Urinary bladder (tissue), 4 donors: ENCODE results near the gene TFAP2C. TPM values are rescaled to one million over a fixed set of nuclear protein-coding genes. Genes with fewer than 3 reads are reported as not detected.
A peak's percentile ranks its signal among the peaks of the same experiment; 100 is the strongest.
"Not testable (repeated sequence)": the region's sequence is repeated elsewhere in the genome, so short reads cannot be mapped to it uniquely, and the experiment has no call there.

ENCODE experiments used
- DNase-seq: peaks from one replicate; pipeline ENCODE4 v3.0.0-alpha.2; 2015; ENCODE audit errors: extremely low spot score
- H3K27ac ChIP-seq: one replicate; pipeline ENCODE4 v1.5.1; 2013; ENCODE audit warnings: low read depth, mild to moderate bottlenecking, moderate library complexity
- H3K36me3 ChIP-seq: one replicate; pipeline ENCODE4 v1.6.1; 2013; ENCODE audit warnings: mild to moderate bottlenecking, moderate library complexity; ENCODE audit not compliant: insufficient read depth
- H3K4me1 ChIP-seq: one replicate; pipeline ENCODE4 v1.6.1; 2013; ENCODE audit warnings: mild to moderate bottlenecking, moderate library complexity; ENCODE audit not compliant: insufficient read depth
- H3K4me3 ChIP-seq: one replicate; pipeline ENCODE4 v1.5.1; 2013; ENCODE audit warnings: low read depth, low read length
- WGBS: extraction: QIAGEN DNeasy Blood & Tissue Kit; methylation state at CpG from one replicate; pipeline ENCODE4 v1.1.7; 2013; 5-methylcytosine and 5-hydroxymethylcytosine counted together
- polyA plus RNA-seq: library from polyadenylated mRNA; stranded (reverse); fragments of 200-250 nt; gene quantifications from one replicate; pipeline ENCODE4 v1.2.3, GENCODE V29; 2013
- total RNA-seq: library from RNA; depleted of rRNA; stranded (reverse); fragments of >200 nt; gene quantifications from one replicate; pipeline ENCODE4 v1.2.3, GENCODE V29; 2014
- donor health status: healthy with polysubstance abuse.
- donor health status: healthy.

Gene TFAP2C
- total and polyA plus RNA-seq, 2 donors, result 1.2 to 1.8 TPM

DNA sequence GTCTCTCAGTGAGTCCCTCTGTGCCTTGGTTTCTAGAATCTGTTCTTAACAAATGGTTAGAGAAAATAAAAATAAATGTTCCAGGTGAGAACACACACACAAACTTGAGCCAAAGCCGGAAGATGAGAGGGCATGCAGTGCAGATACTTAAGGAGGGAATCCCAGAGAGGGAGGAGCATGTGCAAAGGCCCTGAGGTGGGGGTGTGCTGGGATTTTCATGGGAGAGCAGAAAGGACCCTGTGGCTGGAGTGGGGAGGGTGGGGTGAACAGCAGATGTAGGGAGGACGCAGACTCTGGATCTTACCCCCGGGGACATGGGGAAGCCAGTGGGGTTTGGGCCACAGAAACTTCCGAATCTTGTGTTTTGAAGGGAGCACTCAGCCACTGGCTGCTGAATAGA lies 17.5 kb downstream of the TFAP2C start:
- DNase-seq, result no peak
- WGBS, result 93% methylated on average over 4 of the region's 4 CpGs
- Histone ChIP-seq H3K4me3 (no peak overlapping the region), H3K36me3 (no peaks in the 10 kb centered on the region), H3K27ac (no peak overlapping the region), H3K4me1 (no peaks in the 10 kb centered on the region)

DNA sequence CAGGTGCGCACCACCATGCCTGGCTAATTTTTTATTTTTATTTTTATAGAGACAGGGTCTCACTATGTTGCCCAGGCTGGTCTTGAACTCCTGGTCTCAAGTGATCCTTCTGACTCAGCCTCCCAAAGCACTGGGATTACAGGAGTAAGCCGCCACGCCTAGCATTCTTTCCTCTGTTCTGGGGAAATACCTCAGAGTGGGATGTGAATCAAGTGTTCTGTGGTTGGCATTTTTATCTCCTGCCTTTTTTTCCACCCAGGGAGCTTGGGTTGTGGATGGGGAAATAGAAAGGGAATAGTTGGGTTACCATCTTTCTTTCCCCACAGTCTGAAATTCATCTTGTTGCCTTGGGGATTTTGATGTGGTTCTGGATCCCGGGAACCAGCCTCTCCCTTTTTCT lies 24.1 kb downstream of the TFAP2C start:
- 92% methylated on average over 4 of the region's 4 CpGs for WGBS
- no peak overlapping the region for H3K4me3 ChIP-seq
- H3K27ac ChIP-seq, result no peak overlapping the region
- H3K4me1 ChIP-seq, result no peaks in the 10 kb centered on the region
- no peak for DNase-seq
- no peaks in the 10 kb centered on the region for H3K36me3 ChIP-seq

DNA sequence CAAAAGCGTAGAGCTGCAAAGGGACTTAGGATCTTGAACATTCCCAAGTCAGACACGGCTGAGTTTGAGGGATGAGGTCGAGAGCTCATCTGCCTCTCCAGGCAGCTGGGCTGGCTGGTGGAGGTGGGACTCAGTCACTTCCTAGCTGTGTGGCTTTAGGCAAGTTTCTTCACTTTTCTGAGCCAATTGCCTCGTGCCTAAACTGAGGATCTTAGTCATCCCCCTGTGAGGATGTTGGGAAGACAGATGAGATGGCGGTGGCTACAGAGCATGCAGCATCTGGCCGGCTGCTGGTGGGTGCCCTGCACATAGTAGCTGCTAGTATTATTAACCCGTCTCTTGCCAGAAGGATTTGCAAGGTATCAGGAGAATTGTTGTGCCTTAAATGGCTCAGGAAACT lies 27.5 kb downstream of the TFAP2C start:
- Histone ChIP-seq H3K4me3 (no peak overlapping the region), H3K4me1 (no peaks in the 10 kb centered on the region), H3K36me3 (no peaks in the 10 kb centered on the region), H3K27ac (no peak overlapping the region)
- DNase-seq, result no peak
- WGBS, result 51% methylated on average over 7 of the region's 7 CpGs

DNA sequence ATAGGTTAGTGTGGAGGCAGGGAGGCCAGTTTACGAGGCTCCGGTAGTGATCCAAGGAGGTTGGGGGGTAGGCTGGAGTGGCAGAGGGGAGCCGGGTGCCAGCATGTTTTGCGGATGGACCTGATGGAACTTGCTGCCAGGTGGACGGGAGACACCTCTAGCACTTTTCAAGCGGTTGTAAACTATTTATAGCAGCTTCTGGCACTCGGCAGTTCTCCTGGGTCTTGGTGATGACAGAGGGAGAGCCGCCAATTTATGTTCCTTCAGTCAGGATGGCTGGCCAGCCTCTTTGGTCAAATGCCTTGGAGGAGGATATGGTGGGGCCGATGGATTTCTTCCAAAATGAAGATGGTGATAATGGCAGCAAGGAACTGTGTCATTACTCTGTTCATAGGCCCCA lies 28.8 kb downstream of the TFAP2C start:
- H3K4me3 ChIP-seq, result no peak overlapping the region
- no peak overlapping the region for H3K27ac ChIP-seq
- no peaks in the 10 kb centered on the region for H3K36me3 ChIP-seq
- H3K4me1 ChIP-seq, result no peaks in the 10 kb centered on the region
- 53% methylated on average over 9 of the region's 9 CpGs for WGBS
- no peak for DNase-seq

DNA sequence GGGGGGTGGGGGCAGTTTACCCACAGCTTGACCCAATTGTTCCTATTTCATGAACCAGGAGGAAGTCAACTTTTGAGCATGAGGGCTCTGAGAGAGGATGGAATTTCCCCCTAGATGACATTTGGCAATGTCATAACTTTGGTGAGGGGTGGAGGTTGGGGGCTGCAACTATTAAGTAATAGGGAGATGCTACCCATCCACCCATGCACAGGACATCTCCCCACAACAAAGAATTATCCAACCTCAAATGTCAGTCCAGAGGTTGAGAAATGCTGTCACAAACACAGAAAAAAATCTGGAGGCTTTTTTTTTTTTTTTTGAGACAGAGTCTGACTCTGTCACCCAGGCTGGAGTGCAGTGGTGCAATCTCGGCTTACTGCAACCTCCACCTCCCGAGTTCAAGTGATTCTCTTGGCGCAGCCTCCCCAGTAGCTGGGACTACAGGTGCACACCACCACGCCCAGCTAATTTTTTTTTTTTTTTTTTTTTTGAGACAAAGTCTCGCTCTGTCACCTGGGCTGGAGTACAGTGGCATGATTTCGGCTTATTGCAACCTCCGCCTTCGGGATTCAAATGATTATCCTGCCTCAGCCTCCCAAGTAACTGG lies 29.3 kb downstream of the TFAP2C start:
- WGBS, result 97% methylated on average over 8 of the region's 8 CpGs
- DNase-seq, H3K4me3 ChIP-seq, H3K4me1 ChIP-seq, H3K27ac ChIP-seq, H3K36me3 ChIP-seq: not testable (repeated sequence)

DNA sequence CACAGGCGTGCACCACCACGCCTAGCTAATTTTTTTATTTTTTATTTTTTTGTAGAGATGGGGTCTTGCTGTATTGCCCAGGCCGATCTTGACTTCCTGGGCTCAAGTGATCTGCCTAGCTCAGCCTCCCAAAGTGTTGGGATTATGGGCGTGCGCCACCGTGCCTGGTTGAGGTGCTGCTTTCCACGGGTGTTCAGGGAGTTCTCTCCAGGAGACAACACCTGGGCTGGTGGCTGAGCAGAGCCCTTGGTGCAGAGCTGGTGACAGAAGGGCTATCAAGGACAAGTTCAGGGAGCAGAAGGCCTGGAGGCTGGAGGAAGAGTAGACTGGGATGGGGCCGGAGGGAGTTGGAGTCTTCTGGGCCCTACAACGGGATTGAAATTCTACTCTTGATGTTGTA lies 34.6 kb downstream of the TFAP2C start:
- no peak overlapping the region for H3K4me3 ChIP-seq
- DNase-seq, result no peak
- H3K27ac ChIP-seq, result no peak overlapping the region
- H3K4me1 ChIP-seq, result no peaks in the 10 kb centered on the region
- 93% methylated on average over 9 of the region's 9 CpGs for WGBS
- no peaks in the 10 kb centered on the region for H3K36me3 ChIP-seq

DNA sequence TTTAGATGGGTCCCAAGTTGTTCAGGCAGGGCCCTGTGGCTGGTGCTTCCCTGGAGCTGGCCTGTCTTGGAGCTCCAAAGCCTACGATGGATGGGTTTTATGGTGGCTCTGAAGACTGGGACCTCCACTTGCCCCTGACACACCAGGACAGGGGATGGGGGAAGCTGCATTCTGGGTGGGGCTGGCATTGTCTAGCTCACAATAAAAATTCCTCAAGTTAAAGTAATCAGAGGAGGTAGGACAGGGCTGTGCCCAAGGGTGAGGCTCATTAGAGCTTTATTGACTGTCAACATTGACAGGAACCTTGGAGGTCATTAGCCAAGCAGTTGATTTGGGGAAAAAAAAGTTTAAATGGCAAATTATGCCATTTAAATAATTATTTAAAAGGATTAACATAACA lies 35.7 kb downstream of the TFAP2C start:
- no peak for DNase-seq
- H3K4me3 ChIP-seq, result no peak overlapping the region
- no peaks in the 10 kb centered on the region for H3K4me1 ChIP-seq
- 78% methylated on average over 1 of the region's 1 CpG for WGBS
- no peaks in the 10 kb centered on the region for H3K36me3 ChIP-seq
- H3K27ac ChIP-seq, result no peak overlapping the region

DNA sequence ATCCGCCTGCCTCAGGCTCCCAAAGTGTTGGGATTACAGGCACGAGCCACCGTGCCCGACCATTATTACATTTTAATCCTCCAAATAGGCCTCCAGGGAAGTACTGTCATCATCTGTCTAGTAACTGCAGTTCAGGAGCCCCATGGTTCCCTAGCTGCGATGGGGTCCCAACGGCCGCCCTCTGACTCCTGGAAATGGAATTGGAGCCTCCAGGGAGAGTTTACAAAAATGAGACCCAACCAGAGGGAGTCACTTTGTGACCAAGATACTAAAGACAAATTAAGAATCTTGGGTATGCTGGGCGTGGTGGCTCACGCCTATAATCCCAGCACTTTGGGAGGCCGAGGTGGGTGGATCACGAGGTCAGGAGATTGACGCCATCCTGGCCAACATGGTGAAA lies 36.7 kb downstream of the TFAP2C start:
- no peak for DNase-seq
- H3K4me1 ChIP-seq, result no peaks in the 10 kb centered on the region
- 74% methylated on average over 12 of the region's 12 CpGs for WGBS
- no peak overlapping the region for H3K4me3 ChIP-seq
- H3K27ac ChIP-seq, result no peak overlapping the region
- no peaks in the 10 kb centered on the region for H3K36me3 ChIP-seq

DNA sequence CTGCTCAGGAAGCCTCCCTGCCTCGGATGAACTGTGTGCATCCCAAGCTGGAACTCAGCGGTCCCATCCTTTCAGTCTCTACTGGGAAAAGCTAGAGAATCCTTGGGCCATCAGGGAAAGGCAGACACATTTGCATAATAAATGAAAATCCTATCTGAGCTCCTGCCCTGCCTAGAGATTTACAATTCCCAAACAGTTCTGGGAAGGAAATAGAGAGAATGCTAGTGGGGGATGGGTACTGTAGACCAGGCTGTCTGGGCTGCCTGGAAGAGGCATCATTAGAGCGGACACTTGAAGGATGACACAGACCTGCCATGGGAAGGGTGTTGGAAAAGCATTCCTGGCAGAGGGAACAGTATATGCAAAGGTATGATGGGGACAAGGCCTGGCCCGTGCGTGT lies 44.3 kb downstream of the TFAP2C start:
- 77% methylated on average over 5 of the region's 5 CpGs for WGBS
- Histone ChIP-seq H3K27ac (no peak overlapping the region), H3K4me1 (no peaks in the 10 kb centered on the region), H3K4me3 (no peak overlapping the region), H3K36me3 (no peaks in the 10 kb centered on the region)
- no peak for DNase-seq

DNA sequence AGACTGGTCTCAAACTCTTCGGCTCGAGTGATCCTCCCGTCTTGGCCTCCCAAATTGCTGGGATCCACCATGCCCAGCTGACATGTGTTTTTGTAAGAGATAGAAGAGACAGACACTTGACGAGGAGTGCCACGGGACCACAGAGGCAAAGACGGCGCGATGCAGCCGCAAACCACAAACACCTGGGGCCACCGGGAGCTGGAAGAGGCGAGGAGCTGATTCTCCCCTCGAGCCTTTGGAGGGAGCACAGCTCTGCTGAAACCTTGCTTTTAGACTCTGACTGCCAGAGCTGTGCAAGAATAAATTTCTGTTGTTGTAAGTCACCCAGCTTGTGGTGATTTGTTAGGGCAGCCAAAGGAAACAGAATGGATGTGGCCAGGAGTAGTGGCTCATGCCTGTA lies 46.9 kb downstream of the TFAP2C start:
- Histone ChIP-seq H3K4me3 (no peak overlapping the region), H3K27ac (no peak overlapping the region), H3K36me3 (no peaks in the 10 kb centered on the region), H3K4me1 (no peaks in the 10 kb centered on the region)
- DNase-seq, result no peak
- WGBS, result 81% methylated on average over 12 of the region's 12 CpGs

DNA sequence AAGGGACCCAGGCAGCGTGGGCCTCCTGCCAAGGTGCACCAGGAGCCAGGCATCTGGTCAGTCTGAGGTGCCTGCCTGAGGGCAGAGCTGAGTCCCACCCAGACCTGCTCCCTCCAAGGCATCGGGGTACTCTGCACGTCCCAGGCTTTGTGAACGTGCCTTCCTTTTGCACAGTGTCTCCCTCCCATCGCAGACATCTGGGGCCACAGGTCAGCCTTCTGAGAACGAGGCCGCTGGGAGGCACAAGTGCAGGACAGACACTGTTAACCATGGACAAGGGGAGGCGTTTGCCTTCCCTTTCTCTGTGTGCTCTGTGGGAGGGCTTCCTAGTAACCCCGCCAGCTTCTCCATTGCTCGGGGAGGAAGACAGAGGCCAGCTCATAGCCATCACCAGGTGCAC lies 47.6 kb downstream of the TFAP2C start:
- H3K4me1 ChIP-seq, result no peaks in the 10 kb centered on the region
- no peaks in the 10 kb centered on the region for H3K36me3 ChIP-seq
- 60% methylated on average over 10 of the region's 10 CpGs for WGBS
- no peak overlapping the region for H3K27ac ChIP-seq
- H3K4me3 ChIP-seq, result no peak overlapping the region
- no peak for DNase-seq

DNA sequence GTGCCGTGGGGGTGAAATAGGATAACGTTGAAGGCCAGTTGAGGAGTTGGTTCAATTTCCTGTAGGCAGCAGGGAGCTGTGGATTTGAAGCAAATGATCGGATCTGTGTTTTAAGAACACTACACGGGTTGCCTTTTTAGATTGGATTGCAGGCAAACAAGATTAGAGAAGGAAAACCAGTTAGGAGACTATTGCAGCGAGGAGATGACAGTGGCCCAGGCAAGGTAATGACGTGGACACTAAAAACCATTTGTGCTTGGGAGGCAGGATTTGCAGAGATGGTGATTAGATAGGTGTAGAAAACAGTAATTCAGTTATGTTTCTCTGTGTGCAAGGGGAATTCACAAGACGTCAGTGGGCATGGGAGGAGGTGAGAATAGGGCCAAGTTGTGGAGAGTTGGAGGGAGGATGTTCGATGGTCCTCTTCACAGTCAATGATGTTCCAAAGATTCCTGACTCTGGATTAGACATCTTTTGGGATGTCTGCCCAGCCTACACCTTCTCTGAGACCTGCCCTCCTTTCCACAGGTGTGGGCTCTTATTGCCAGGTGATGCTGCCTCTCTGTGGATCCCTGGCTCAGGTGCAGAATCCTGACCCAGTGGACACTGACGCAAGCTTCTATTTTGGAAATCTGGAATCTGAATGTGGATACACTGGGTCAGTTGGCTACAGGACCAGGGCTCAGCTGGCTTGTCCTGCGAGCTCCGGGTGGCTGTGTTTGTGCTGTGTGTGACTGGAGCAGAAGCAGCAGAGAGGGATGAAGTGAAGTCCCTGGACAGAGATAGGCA lies 54.2 kb downstream of the TFAP2C start:
- Histone ChIP-seq H3K4me1 (no peaks in the 10 kb centered on the region), H3K36me3 (no peaks in the 10 kb centered on the region), H3K4me3 (no peak overlapping the region), H3K27ac (no peak overlapping the region)
- DNase-seq, result peak; percentile 41
- 51% methylated on average over 11 of the region's 11 CpGs for WGBS

DNA sequence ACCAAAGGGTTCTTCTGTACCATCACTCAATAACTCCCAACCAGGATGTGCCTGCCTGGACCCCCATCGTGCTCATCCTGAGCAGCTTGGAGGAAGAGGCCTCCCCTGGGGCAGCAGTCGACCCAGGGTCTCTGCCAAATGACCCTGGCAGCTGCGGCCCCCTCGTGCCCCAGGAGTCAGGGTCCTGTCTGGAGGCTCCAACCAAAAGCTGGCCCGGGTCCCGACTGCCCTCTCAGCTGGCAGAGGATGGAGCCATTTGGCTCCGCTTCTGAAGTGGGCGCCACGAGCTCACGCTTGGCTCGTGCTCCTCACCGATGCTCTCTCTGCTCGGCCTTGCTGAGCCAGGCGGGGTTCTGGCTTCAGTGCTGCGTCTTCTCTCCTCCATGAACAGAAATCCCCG lies 56.8 kb downstream of the TFAP2C start:
- no peaks in the 10 kb centered on the region for H3K36me3 ChIP-seq
- H3K4me3 ChIP-seq, result no peak overlapping the region
- no peaks in the 10 kb centered on the region for H3K4me1 ChIP-seq
- no peak for DNase-seq
- WGBS, result 67% methylated on average over 16 of the region's 16 CpGs
- H3K27ac ChIP-seq, result no peak overlapping the region

DNA sequence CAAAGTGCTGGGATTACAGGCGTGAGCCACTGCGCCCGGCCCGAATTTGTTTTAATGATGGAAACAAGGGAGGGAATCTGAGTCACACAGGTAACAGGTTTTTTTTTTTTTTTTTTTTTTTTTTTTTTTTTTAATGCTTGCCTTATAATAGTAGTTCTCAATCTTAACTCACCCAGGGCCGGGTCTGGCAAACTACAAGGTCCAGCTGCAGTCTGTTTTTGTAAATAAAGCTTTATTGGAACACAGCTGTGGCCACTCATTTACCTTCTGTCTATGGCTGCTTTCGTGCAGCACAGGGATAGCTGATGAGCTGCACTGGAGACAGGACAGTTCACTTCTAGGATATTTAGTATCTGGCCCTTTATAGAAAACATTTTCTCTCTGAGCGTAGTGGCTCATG lies 58.0 kb downstream of the TFAP2C start:
- 92% methylated on average over 7 of the region's 7 CpGs for WGBS
- H3K4me3 ChIP-seq, result no peak overlapping the region
- H3K36me3 ChIP-seq, result no peaks in the 10 kb centered on the region
- H3K4me1 ChIP-seq, result no peaks in the 10 kb centered on the region
- DNase-seq, result no peak
- H3K27ac ChIP-seq, result no peak overlapping the region
